ENCODE results near the gene SPO11.

SPO11 gene, protein sequence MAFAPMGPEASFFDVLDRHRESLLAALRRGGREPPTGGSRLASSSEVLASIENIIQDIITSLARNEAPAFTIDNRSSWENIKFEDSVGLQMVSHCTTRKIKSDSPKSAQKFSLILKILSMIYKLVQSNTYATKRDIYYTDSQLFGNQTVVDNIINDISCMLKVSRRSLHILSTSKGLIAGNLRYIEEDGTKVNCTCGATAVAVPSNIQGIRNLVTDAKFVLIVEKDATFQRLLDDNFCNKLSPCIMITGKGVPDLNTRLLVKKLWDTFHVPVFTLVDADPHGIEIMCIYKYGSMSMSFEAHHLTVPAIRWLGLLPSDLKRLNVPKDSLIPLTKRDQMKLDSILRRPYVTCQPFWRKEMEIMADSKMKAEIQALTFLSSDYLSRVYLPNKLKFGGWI

DNA sequence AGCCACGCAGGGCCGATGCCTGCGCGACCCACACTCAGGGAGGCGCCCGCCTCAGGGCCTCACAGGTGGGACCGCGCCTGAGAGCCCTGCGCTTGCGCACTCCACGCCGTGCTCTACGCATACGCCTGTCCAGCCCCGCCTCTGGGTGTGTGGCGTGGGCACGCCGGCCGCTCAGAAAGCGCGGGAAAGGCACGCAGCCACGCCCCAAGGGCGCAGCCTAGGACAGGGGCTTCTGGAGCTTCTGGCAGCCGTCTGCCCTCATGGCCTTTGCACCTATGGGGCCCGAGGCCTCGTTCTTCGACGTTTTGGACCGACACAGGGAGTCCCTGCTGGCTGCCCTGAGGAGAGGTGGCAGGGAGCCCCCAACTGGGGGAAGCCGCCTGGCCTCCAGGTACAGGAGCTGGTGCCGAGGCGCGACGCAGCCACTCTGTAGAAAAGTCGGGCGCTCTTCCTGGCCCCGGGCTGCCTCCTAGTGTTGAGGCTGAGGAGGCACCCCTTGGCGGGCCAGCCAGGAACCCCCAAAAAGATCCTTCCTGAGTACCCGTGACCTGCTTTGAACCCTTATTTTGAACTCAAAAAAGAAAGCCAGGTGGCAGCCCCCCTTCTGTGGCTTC lies at the start of gene SPO11:
Gene SPO11, plus strand, starts transcription at position 196 of the 614 bp plus-strand sequence. Its CDS starts 65 bp downstream, at position 261.
- TF ChIP-seq NFIC (IDR thresholded peaks at IDR 0.05): no peak
- no peak for TF ChIP-seq TAF1 (IDR thresholded peaks at IDR 0.05; ENCODE audit: low read depth)
- TF ChIP-seq TEAD4 (IDR thresholded peaks at IDR 0.05): no peak
- no peak for TF ChIP-seq YY1 (IDR thresholded peaks at IDR 0.05; ENCODE audit: low read depth)
- no peak for TF ChIP-seq EGR1 (IDR thresholded peaks at IDR 0.05)
- TF ChIP-seq RAD21 (IDR thresholded peaks at IDR 0.05; ENCODE audit: low read depth): no peak
- TF ChIP-seq EP300 (IDR thresholded peaks at IDR 0.05; ENCODE audit: borderline replicate concordance): no peak
- no peak for TF ChIP-seq CREB1 (IDR thresholded peaks at IDR 0.05; ENCODE audit: low read depth)
- TF ChIP-seq FOXM1 (IDR thresholded peaks at IDR 0.05; ENCODE audit: borderline replicate concordance, low read depth): no peak

DNA sequence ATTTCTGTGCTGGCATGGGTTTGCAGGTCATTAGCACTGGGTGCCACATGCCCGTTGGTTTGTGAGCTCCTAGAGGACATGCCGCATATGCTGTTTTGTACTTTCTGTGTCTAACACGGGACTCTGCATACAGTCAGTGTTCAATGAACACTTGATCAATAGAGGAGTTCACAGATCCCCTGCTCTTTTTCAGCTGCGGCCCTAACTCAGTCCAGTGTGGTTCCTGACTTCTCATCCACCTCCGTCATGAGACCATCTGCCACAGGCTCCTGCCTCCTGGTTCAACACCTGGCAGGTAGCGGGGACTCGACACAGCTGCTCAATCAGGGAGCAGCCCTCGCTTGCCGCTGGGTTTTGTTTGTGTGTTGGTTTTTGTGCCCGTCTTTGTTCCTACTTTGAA lies 49.4 kb upstream of the SPO11 start:
- TF ChIP-seq FOXM1 (IDR thresholded peaks at IDR 0.05; ENCODE audit: borderline replicate concordance, low read depth) (no peak), ZBTB7A (IDR thresholded peaks at IDR 0.05; ENCODE audit: low read depth) (no peak), RAD21 (IDR thresholded peaks at IDR 0.05; ENCODE audit: low read depth) (no peak), CEBPB (IDR thresholded peaks at IDR 0.05) (no peak), TEAD4 (IDR thresholded peaks at IDR 0.05) (no peak), EGR1 (IDR thresholded peaks at IDR 0.05) (no peak), EP300 (IDR thresholded peaks at IDR 0.05; ENCODE audit: borderline replicate concordance) (no peak), CREB1 (IDR thresholded peaks at IDR 0.05; ENCODE audit: low read depth) (no peak), NFIC (IDR thresholded peaks at IDR 0.05) (no peak)
- TF ChIP-seq, protein P1, sequence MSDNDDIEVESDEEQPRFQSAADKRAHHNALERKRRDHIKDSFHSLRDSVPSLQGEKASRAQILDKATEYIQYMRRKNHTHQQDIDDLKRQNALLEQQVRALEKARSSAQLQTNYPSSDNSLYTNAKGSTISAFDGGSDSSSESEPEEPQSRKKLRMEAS (IDR thresholded peaks at IDR 0.05): no peak

DNA sequence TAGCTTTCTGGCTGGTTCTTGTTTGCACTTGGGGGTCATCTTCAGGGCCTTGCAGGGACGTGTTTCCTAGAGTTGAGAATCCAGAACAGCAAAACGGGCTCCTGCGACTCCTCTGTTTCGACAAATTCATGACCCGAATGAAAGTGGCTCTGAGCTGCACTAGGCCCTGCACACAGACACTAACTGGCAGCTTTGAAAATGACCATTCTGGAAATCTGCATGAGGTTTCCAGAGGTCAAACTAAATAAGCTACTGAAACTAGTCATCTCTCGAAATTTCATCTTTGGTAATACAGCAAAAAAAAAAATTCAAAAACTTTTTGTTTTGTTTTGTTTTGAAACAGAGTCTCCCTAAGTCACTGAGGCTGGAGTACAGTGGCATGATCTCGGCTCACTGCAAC lies 47.7 kb upstream of the SPO11 start:
- TF ChIP-seq RAD21 (IDR thresholded peaks at IDR 0.05; ENCODE audit: low read depth): no peak
- TF ChIP-seq, protein P2, sequence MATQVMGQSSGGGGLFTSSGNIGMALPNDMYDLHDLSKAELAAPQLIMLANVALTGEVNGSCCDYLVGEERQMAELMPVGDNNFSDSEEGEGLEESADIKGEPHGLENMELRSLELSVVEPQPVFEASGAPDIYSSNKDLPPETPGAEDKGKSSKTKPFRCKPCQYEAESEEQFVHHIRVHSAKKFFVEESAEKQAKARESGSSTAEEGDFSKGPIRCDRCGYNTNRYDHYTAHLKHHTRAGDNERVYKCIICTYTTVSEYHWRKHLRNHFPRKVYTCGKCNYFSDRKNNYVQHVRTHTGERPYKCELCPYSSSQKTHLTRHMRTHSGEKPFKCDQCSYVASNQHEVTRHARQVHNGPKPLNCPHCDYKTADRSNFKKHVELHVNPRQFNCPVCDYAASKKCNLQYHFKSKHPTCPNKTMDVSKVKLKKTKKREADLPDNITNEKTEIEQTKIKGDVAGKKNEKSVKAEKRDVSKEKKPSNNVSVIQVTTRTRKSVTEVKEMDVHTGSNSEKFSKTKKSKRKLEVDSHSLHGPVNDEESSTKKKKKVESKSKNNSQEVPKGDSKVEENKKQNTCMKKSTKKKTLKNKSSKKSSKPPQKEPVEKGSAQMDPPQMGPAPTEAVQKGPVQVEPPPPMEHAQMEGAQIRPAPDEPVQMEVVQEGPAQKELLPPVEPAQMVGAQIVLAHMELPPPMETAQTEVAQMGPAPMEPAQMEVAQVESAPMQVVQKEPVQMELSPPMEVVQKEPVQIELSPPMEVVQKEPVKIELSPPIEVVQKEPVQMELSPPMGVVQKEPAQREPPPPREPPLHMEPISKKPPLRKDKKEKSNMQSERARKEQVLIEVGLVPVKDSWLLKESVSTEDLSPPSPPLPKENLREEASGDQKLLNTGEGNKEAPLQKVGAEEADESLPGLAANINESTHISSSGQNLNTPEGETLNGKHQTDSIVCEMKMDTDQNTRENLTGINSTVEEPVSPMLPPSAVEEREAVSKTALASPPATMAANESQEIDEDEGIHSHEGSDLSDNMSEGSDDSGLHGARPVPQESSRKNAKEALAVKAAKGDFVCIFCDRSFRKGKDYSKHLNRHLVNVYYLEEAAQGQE (IDR thresholded peaks at IDR 0.05; ENCODE audit: low read depth): no peak
- TF ChIP-seq EGR1 (IDR thresholded peaks at IDR 0.05): no peak
- no peak for TF ChIP-seq TEAD4 (IDR thresholded peaks at IDR 0.05)
- no peak for TF ChIP-seq EP300 (IDR thresholded peaks at IDR 0.05; ENCODE audit: borderline replicate concordance)
- TF ChIP-seq CEBPB (IDR thresholded peaks at IDR 0.05): no peak

DNA sequence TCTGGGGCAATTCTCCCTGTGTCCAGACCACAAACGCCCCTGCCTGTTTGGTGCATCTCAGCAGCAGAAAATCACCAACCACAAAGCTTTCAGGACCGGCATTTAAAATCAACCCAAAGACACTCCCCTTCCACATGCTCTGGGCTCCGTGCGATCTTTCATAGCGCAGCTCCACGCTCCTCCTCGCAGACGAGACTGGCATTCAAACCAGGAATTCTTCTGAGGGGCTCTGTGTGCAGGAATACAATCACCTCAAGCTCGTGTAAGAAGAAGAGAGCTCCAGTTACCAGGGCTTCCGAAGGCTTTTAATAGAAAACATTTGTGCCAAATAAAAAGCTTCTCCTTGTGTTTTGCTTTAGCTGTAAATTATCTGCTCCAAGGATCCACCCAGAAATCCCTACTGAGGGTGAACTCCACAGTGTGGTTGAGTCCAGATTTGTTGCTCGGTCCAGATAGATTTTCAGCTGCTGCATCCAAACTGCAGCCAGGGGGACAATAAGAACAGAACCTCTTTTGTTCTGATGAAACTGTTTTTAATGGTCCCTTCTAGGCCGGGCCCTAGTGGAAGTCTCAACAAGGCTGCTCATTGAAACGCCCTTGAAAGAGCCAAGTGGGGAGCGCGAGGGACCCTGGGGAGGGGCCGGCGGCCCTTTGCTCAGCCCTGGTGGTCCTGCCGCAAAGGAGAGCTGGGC lies 46.8 kb upstream of the SPO11 start:
- TF ChIP-seq CEBPB (IDR thresholded peaks at IDR 0.05) (no peak), RAD21 (IDR thresholded peaks at IDR 0.05; ENCODE audit: low read depth) (no peak), TCF12 (IDR thresholded peaks at IDR 0.05; ENCODE audit: low read depth) (no peak), CREB1 (IDR thresholded peaks at IDR 0.05; ENCODE audit: low read depth) (no peak), FOXM1 (IDR thresholded peaks at IDR 0.05; ENCODE audit: borderline replicate concordance, low read depth) (no peak), TEAD4 (IDR thresholded peaks at IDR 0.05) (no peak), EP300 (IDR thresholded peaks at IDR 0.05; ENCODE audit: borderline replicate concordance) (no peak), ZBTB7A (IDR thresholded peaks at IDR 0.05; ENCODE audit: low read depth) (no peak), NFIC (IDR thresholded peaks at IDR 0.05) (no peak), TAF1 (IDR thresholded peaks at IDR 0.05; ENCODE audit: low read depth) (no peak), YY1 (IDR thresholded peaks at IDR 0.05; ENCODE audit: low read depth) (no peak), EGR1 (IDR thresholded peaks at IDR 0.05) (no peak)
- TF ChIP-seq, protein P3, sequence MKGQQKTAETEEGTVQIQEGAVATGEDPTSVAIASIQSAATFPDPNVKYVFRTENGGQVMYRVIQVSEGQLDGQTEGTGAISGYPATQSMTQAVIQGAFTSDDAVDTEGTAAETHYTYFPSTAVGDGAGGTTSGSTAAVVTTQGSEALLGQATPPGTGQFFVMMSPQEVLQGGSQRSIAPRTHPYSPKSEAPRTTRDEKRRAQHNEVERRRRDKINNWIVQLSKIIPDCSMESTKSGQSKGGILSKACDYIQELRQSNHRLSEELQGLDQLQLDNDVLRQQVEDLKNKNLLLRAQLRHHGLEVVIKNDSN (IDR thresholded peaks at IDR 0.05): no peak
- TF ChIP-seq, protein P2 (IDR thresholded peaks at IDR 0.05; ENCODE audit: low read depth): no peak
- TF ChIP-seq, protein P1 (IDR thresholded peaks at IDR 0.05): no peak

DNA sequence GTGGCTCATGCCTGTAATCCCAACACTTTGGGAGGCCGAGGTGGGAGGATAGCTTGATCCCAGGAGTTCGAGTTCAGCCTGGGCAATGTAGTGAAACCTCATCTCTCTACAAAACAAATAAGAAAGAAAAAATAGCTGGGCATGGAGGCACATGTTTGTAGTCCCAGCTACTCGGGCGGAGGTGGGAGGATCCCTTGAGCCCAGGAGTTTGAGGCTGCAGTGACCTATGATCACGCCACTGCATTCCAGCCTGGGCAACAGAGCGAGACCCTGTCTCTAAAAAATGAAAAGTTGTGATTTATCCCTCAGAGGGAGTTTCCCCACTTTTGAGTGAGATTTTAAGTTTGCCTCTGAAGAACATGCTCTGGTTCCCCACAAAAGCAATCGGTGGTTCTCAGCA lies 45.7 kb upstream of the SPO11 start:
- no peak for TF ChIP-seq CEBPB (IDR thresholded peaks at IDR 0.05)
- TF ChIP-seq TAF1 (IDR thresholded peaks at IDR 0.05; ENCODE audit: low read depth): no peak
- TF ChIP-seq FOXM1 (IDR thresholded peaks at IDR 0.05; ENCODE audit: borderline replicate concordance, low read depth): no peak
- TF ChIP-seq, protein P2 (IDR thresholded peaks at IDR 0.05; ENCODE audit: low read depth): no peak
- TF ChIP-seq ZBTB7A (IDR thresholded peaks at IDR 0.05; ENCODE audit: low read depth): no peak
- no peak for TF ChIP-seq YY1 (IDR thresholded peaks at IDR 0.05; ENCODE audit: low read depth)
- TF ChIP-seq, protein P1 (IDR thresholded peaks at IDR 0.05): no peak
- no peak for TF ChIP-seq TCF12 (IDR thresholded peaks at IDR 0.05; ENCODE audit: low read depth)
- no peak for TF ChIP-seq CREB1 (IDR thresholded peaks at IDR 0.05; ENCODE audit: low read depth)
- no peak for TF ChIP-seq NFIC (IDR thresholded peaks at IDR 0.05)

All from Ishikawa (cell line).